GM21423 (cell line): Measurements from ENCODE around the gene NRP2.
A peak's percentile ranks its signal among the peaks of the same experiment; 100 is the strongest.

Experiments
- ATAC-seq: cut with Tn5 transposase; IDR thresholded peaks from one replicate; pipeline ENCODE4 v1.9.1; 2021; ENCODE audit warnings: mild to moderate bottlenecking, moderate library complexity; ENCODE audit not compliant: unreplicated experiment

NRP2 gene

GRCh38 chr2:205686783-205687640 lies 4.7 kb downstream of the NRP2 start:
- no peak for ATAC-seq

- no peak for ATAC-seq
Observed at GRCh38 chr2:205687641-205687956, 5.3 kb downstream of the NRP2 start.

GRCh38 chr2:205688417-205689200 lies 6.3 kb downstream of the NRP2 start:
- ATAC-seq = no peak

- no peak for ATAC-seq
Observed at GRCh38 chr2:205689820-205690219, 7.5 kb downstream of the NRP2 start.

GRCh38 chr2:205692104-205692503 lies 9.8 kb downstream of the NRP2 start:
- no peak for ATAC-seq

- ATAC-seq = no peak
Observed at GRCh38 chr2:205694256-205694655, 12.0 kb downstream of the NRP2 start.

GRCh38 chr2:205695460-205695991 lies 13.2 kb downstream of the NRP2 start:
- no peak for ATAC-seq

GRCh38 chr2:205696331-205696926 lies 14.1 kb downstream of the NRP2 start:
- ATAC-seq = no peak

GRCh38 chr2:205696927-205697441 lies 14.7 kb downstream of the NRP2 start:
- ATAC-seq = no peak

- ATAC-seq = no peak
Observed at GRCh38 chr2:205698286-205699268, 16.3 kb downstream of the NRP2 start.

- ATAC-seq = no peak
Observed at GRCh38 chr2:205699515-205700289, 17.4 kb downstream of the NRP2 start.

GRCh38 chr2:205700331-205701132 lies 18.2 kb downstream of the NRP2 start:
- peak; percentile 65 for ATAC-seq

GRCh38 chr2:205701509-205701908 lies 19.2 kb downstream of the NRP2 start:
- ATAC-seq = no peak

GRCh38 chr2:205702576-205702975 lies 20.3 kb downstream of the NRP2 start:
- ATAC-seq = no peak

- no peak for ATAC-seq
Observed at GRCh38 chr2:205703471-205704126, 21.3 kb downstream of the NRP2 start.

GRCh38 chr2:205704127-205704741 lies 21.9 kb downstream of the NRP2 start:
- no peak for ATAC-seq

GRCh38 chr2:205705511-205706349 lies 23.4 kb downstream of the NRP2 start:
- no peak for ATAC-seq
